ENCODE measurements around the gene RPL27. TPM values are rescaled to one million over a fixed set of nuclear protein-coding genes. Genes with fewer than 3 reads are reported as not detected.

Gene RPL27
- total RNA-seq, 4 donors from 2014 or later = 800 to 1,300 (median 1,077) TPM

- Histone ChIP-seq H3K27ac (no peak overlapping the region), H3K4me1 (no peaks in the 10 kb centered on the region), H3K4me3 (no peak overlapping the region), H3K9me3 (no peaks in the 10 kb centered on the region), H3K36me3 (no peaks in the 10 kb centered on the region), H3K27me3 (no peaks in the 10 kb centered on the region)
- no peak for ATAC-seq
- in situ Hi-C loops (cut with MboI; ENCODE audit: low sequenced_read_pairs in 4 of 4) = no loop called here
- TF ChIP-seq POLR2A (IDR thresholded peaks at IDR 0.05) = no peak
- TF ChIP-seq CTCF (IDR thresholded peaks at IDR 0.05 in 4 of 5, conservative IDR thresholded peaks at IDR 0.05 in 1 of 5) = no peak
- intact Hi-C loops (cut with DNase I; ENCODE audit: low total_unique reads) = no loop called here
- DNase-seq = no peak
Observed at GRCh38 chr17:43040655-43041054, 42.4 kb downstream of the RPL27 start.

- intact Hi-C loops (cut with DNase I; ENCODE audit: low total_unique reads) = no loop called here
- DNase-seq = no peak
- in situ Hi-C loops (cut with MboI; ENCODE audit: low sequenced_read_pairs in 4 of 4) = no loop called here
Observed at GRCh38 chr17:43042025-43042628, 43.9 kb downstream of the RPL27 start.

GRCh38 chr17:43043307-43043706, 45.1 kb downstream of the RPL27 start:
- ATAC-seq (no peak), DNase-seq (no peak)
- Histone ChIP-seq H3K27me3 (no peaks in the 10 kb centered on the region), H3K4me3 (no peak overlapping the region), H3K4me1 (no peaks in the 10 kb centered on the region), H3K27ac (no peak overlapping the region), H3K36me3 (no peaks in the 10 kb centered on the region), H3K9me3 (no peaks in the 10 kb centered on the region)
- intact Hi-C loops (cut with DNase I; ENCODE audit: low total_unique reads) (no loop called here), in situ Hi-C loops (cut with MboI; ENCODE audit: low sequenced_read_pairs in 4 of 4) (no loop called here)
- TF ChIP-seq CTCF (IDR thresholded peaks at IDR 0.05 in 4 of 5, conservative IDR thresholded peaks at IDR 0.05 in 1 of 5) (no peak), POLR2A (IDR thresholded peaks at IDR 0.05) (no peak)

More at GRCh38 chr17:43042025-43042628, 43.9 kb downstream of the RPL27 start:
- Histone ChIP-seq H3K27me3 (no peaks in the 10 kb centered on the region), H3K9me3 (no peaks in the 10 kb centered on the region), H3K27ac (no peak overlapping the region), H3K4me3 (no peak overlapping the region), H3K36me3 (no peaks in the 10 kb centered on the region), H3K4me1 (no peaks in the 10 kb centered on the region)
- ATAC-seq = no peak
- TF ChIP-seq CTCF (IDR thresholded peaks at IDR 0.05 in 4 of 5, conservative IDR thresholded peaks at IDR 0.05 in 1 of 5) (no peak), POLR2A (IDR thresholded peaks at IDR 0.05) (no peak)

GRCh38 chr17:43044024-43044423, 45.8 kb downstream of the RPL27 start:
- no peaks in the 10 kb centered on the region for H3K27me3 ChIP-seq
- H3K9me3 ChIP-seq = no peaks in the 10 kb centered on the region
- ATAC-seq (no peak), DNase-seq (no peak)
- no peaks in the 10 kb centered on the region for H3K4me1 ChIP-seq
- TF ChIP-seq CTCF (IDR thresholded peaks at IDR 0.05 in 4 of 5, conservative IDR thresholded peaks at IDR 0.05 in 1 of 5) (no peak), POLR2A (IDR thresholded peaks at IDR 0.05) (no peak)
- in situ Hi-C loops (cut with MboI; ENCODE audit: low sequenced_read_pairs in 4 of 4) (no loop called here), intact Hi-C loops (cut with DNase I; ENCODE audit: low total_unique reads) (no loop called here)
- H3K27ac ChIP-seq = no peak overlapping the region
- no peak overlapping the region for H3K4me3 ChIP-seq
- H3K36me3 ChIP-seq = no peaks in the 10 kb centered on the region

- in situ Hi-C loops (cut with MboI; ENCODE audit: low sequenced_read_pairs in 4 of 4) (no loop called here), intact Hi-C loops (cut with DNase I; ENCODE audit: low total_unique reads) (no loop called here)
- Histone ChIP-seq H3K36me3 (peaks cover 0 to 11% of the 10 kb centered on the region in 2 donors), H3K27ac (no peak overlapping the region), H3K4me1 (no peaks in the 10 kb centered on the region), H3K4me3 (no peak overlapping the region), H3K27me3 (no peaks in the 10 kb centered on the region), H3K9me3 (no peaks in the 10 kb centered on the region)
- no peak for DNase-seq
- ATAC-seq = no peak
- TF ChIP-seq CTCF (IDR thresholded peaks at IDR 0.05 in 4 of 5, conservative IDR thresholded peaks at IDR 0.05 in 1 of 5) = no peak
- TF ChIP-seq POLR2A (IDR thresholded peaks at IDR 0.05) = no peak
Observed at GRCh38 chr17:43051969-43052368, 53.8 kb downstream of the RPL27 start.
